LNCaP clone FGC (cell line): Measurements from ENCODE around the gene CLMN.
"Not testable (repeated sequence)": the region's sequence is repeated elsewhere in the genome, so short reads cannot be mapped to it uniquely, and the experiment has no call there.

ENCODE experiments used
- DNase-seq: peaks from one replicate; pipeline ENCODE4 v3.0.0-alpha.2; 2011; ENCODE audit warnings: low read depth
- H3K4me3 ChIP-seq: 2 replicates; pipeline ENCODE4 v1.5.1; 2011; ENCODE audit warnings: mild to moderate bottlenecking, low read depth, low read length, control low read depth
- TF ChIP-seq, protein P1 (sequence below): IDR thresholded peaks from 2 replicates; pipeline ENCODE4 v1.5.1; 2012; ENCODE audit warnings: mild to moderate bottlenecking; ENCODE audit not compliant: control insufficient read depth, insufficient read depth; ENCODE audit errors: extremely low read depth

The CLMN gene

DNA sequence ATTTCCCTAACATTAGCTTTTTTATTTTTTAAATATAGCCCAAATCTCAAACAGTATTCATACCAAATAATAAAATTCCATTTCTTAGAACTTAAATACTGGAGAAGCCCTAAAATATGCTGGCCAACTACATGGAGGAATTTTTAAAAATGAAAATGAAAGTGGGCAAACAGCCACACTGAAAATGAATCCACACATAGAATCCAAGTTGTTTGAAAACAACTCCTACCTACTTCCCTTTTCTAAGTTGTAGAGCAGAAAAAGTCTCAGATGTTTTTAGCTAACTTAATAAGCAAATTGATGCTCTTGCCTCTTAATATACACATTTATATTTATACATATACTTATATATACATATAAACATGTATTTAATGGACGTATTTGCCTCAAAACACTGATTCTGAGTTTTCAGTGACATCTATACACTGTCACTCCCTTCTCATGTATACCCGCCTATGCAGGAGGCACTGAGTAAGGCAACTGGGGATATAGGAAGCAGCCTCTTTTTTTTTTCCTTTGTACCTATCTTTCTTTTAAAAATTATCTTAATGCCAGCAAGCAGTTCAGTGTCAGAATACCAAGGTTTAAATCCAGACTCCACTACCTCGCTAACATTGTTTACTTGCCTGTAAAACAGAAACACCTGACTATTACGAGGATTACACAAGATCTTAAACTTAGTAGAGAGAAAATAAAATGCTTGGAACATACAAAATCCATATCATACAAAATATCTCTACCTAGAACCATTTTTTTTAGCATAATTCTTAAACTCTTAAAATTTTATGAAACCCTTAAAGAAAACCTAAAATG, 175.7 kb downstream of the CLMN start:
- TF ChIP-seq, protein P1, sequence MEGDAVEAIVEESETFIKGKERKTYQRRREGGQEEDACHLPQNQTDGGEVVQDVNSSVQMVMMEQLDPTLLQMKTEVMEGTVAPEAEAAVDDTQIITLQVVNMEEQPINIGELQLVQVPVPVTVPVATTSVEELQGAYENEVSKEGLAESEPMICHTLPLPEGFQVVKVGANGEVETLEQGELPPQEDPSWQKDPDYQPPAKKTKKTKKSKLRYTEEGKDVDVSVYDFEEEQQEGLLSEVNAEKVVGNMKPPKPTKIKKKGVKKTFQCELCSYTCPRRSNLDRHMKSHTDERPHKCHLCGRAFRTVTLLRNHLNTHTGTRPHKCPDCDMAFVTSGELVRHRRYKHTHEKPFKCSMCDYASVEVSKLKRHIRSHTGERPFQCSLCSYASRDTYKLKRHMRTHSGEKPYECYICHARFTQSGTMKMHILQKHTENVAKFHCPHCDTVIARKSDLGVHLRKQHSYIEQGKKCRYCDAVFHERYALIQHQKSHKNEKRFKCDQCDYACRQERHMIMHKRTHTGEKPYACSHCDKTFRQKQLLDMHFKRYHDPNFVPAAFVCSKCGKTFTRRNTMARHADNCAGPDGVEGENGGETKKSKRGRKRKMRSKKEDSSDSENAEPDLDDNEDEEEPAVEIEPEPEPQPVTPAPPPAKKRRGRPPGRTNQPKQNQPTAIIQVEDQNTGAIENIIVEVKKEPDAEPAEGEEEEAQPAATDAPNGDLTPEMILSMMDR: no peak
- H3K4me3 ChIP-seq: peak overlapping the region; percentile 43
- no peak for DNase-seq

DNA sequence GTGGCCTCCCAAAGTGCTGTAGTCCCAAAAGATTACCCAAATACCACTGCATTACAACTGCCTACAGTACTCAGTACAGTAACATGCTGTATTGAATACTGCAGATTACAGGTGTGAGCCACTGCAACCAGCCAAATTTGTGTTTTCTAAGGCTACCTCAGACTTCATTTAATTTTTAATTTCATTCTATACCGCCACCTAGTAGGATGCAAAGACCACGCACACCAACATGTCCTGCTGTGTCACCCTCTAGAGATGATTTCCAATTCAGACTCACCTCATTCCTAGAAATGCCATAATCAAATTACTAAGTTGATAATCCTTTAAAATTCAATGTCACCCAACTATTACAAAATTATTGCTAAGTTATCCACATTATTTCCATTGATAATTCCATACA, 177.5 kb downstream of the CLMN start:
- H3K4me3 ChIP-seq: no peak overlapping the region
- DNase-seq: no peak
- TF ChIP-seq, protein P1: no peak

DNA sequence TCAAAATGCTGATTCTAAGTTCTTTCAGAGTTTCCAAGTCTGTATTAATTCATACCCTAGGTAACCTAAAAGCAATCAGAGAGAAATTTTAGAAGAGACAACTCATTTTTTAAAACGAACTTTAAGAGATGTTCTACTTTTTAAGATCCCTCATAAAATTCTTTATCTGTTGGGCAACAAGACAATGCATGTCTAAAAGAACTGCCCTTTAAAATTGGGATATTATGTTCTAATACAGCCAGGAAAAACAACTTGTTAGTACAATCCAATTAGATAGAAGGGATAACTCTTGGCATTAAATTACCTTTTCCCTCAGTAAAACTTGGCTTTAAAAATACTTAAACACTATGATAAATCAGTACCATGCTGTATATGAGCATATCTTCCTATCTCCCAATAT, 178.0 kb downstream of the CLMN start:
- peak; percentile 58 for DNase-seq
- TF ChIP-seq, protein P1: no peak
- H3K4me3 ChIP-seq: 0 out of 2 replicates have a peak overlapping the region, but pooled peaks have one; percentile 5

DNA sequence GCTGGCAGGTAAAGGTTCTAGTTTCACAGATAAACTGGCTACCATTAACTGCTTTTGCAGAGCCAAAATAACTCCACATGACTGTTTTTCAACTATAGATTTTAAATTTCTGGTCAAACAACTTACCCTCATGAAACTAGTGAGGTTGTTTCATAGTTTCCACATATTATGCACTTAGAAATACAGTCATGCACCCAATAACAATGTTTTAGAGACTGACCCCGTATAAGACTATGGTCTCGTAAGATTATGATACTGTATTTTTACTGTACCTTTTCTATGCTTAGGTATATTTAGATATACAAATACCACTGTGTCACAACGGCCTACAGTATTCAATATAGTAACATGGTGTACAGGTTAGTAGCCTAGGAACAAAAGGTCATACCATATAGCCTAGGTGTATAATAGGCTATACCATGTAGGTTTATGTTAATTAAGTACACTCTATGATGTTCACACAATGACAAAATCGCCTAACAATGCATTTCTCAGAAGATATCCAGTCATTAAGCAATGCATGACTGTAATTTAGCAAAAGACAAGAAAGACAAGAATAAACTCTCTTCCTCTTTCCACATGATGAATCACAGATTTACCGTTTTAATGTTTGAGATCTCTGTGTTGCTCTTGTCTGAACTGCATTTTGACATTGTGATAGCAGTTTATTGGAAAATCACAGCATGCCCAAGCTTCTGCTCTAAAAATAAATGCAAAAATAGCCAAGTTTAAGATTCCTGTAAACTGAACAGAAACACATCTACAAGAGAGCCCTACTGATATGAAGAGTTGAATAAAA, 179.4 kb downstream of the CLMN start:
- TF ChIP-seq, protein P1: no peak
- H3K4me3 ChIP-seq: no peak overlapping the region
- DNase-seq: no peak

DNA sequence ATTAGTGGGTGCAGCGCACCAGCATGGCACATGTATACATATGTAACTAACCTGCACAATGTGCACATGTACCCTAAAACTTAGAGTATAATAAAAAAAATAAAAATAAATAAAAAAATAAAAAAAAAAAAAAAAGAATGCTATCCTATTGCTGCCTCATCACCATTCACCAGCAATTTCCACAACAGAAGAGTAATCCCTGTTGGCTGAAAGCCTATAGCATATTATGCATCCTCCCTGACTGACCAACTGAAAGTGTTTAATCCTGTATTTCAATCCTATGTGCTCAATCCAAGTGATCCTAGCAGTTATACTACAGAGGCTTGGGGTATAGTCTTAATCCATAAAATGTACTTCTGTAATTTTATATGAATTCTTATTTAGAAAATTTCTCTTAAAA, 180.8 kb downstream of the CLMN start:
- TF ChIP-seq, protein P1: no peak
- no peak overlapping the region for H3K4me3 ChIP-seq
- DNase-seq: no peak

DNA sequence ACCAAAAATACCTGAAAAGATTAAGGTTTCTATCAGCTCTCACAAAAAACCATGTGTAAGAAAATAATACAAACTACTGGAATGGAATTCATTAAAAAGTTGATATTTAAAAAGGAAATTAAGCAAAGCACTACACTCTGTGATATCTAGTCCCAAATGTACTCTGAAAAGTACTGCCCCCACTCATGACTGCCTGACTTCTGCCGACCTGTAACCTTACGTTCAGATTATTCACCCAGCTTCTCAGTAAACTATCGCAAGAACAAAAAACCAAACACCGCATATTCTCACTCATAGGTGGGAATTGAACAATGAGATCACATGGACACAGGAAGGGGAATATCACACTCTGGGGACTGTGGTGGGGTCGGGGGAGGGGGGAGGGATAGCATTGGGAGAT, 181.3 kb downstream of the CLMN start:
- DNase-seq, H3K4me3 ChIP-seq: not testable (repeated sequence)

DNA sequence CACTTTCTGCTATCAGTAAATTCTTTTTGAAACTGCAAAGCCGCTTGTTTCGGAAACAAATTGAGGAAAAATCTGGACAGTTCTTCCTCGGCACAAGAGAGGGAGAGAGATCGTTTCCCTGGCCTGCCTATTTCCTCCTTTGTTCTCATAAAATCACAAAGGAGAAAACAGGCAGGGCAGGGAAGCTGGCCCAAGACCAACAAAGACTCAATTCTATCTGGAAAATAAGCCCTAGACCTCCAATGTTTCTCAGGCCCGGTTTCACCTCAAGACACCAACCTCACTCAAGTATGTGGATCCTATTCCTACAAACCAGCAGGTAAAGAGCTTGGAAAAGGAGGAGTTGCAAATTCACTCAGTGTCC, 181.9 kb downstream of the CLMN start:
- H3K4me3 ChIP-seq: peak overlapping the region; percentile 6
- DNase-seq: peak; percentile 61
- TF ChIP-seq, protein P1: no peak
